ENCODE measurements around the gene TCN1. TPM values are rescaled to one million over a fixed set of nuclear protein-coding genes. Genes with fewer than 3 reads are reported as not detected.

TCN1 gene
- total and polyA plus RNA-seq, 2 of the 8 experiments (the other 6 are each of a cell fraction or from before 2014, with no cell fraction given), result not detected

- H3K9me3 ChIP-seq (ENCODE audit: insufficient read depth in 2 of 2, low read depth in 1 of 2, low read length in 1 of 2), result no peaks in the 10 kb centered on the region
- no peaks in the 10 kb centered on the region for H3K23me2 ChIP-seq (ENCODE audit: low read depth, low read length)
- H2BK5ac ChIP-seq (ENCODE audit: low read depth, low read length), result no peak overlapping the region
- H2BK12ac ChIP-seq (ENCODE audit: low read depth, low read length), result peak overlapping the region; percentile 69
- POLR2A ChIA-PET (ENCODE audit: partially characterized antibody), result no interaction called here
- DNase-seq (ENCODE audit: low read depth in 1 of 2, low spot score in 2 of 2) (no peak), FAIRE-seq (peak; percentile 62)
- peak overlapping the region; percentile 27; the same call in 1 of the 2 replicates for H2AFZ ChIP-seq (ENCODE audit: low read length)
- no peak overlapping the region for H3K18ac ChIP-seq (ENCODE audit: extremely low read depth, low read length)
- CTCF ChIA-PET (ENCODE audit: partially characterized antibody), result interaction anchor here (0.6 to 1.0 kb wide), 2 partner anchors 9 to 280 kb away, joined by 3 read pairs; no protein-coding TSS in a partner anchor
- no peak overlapping the region for H3K4me3 ChIP-seq (ENCODE audit: extremely low read depth in 1 of 4, insufficient read depth in 2 of 4, low read depth in 3 of 4, low read length in 4 of 4)
- no peak overlapping the region for H3K4me2 ChIP-seq (ENCODE audit: insufficient read depth in 1 of 2, low read depth in 2 of 2, low read length in 2 of 2)
- no peak overlapping the region for H3K4ac ChIP-seq (replicated peaks; ENCODE audit: insufficient read length, low read depth, low read length)
- no peak overlapping the region for H3K9ac ChIP-seq (replicated peaks in 1 of 4; ENCODE audit: extremely low read depth in 1 of 4, low read depth in 3 of 4, low read length in 3 of 4)
- H2BK120ac ChIP-seq (replicated peaks; ENCODE audit: low read depth, low read length), result no peak overlapping the region
- no peaks in the 10 kb centered on the region for H3K79me2 ChIP-seq (ENCODE audit: control insufficient read depth in 1 of 2, insufficient read depth in 2 of 2, low read length in 2 of 2)
- no peak overlapping the region; the same call in 1 of the 2 replicates for H3K27ac ChIP-seq (ENCODE audit: low read depth, low read length)
- no peak overlapping the region for H2AK5ac ChIP-seq (ENCODE audit: low read depth, low read length)
- H4K8ac ChIP-seq (ENCODE audit: extremely low read depth, insufficient read depth, low read length), result no peak overlapping the region
- H4K5ac ChIP-seq (ENCODE audit: insufficient read length, low read depth, low read length), result no peak overlapping the region
- H3K23ac ChIP-seq (ENCODE audit: insufficient read length), result no peak overlapping the region
- H4K20me1 ChIP-seq (replicated peaks in 1 of 2; ENCODE audit: control insufficient read depth in 1 of 2, insufficient read depth in 2 of 2, low read length in 2 of 2), result no peaks in the 10 kb centered on the region
- WGBS, 2 experiments (ENCODE audit: extremely low coverage in 1 of 2, insufficient coverage in 1 of 2, insufficient read length in 1 of 2, insufficient replicate concordance in 2 of 2, low coverage in 1 of 2, low lambda C conversion rate in 2 of 2, missing lambda C conversion rate in 1 of 2), result 85% methylated on average over 10 of the region's 10 CpGs; no CpG with 5 or more reads in 1 of the 2 experiments
- no peak overlapping the region for H3K14ac ChIP-seq (ENCODE audit: insufficient read length)
- H3K27me3 ChIP-seq (replicated peaks in 1 of 4; ENCODE audit: control insufficient read depth in 3 of 4, extremely low read depth in 1 of 4, insufficient read depth in 3 of 4, low read length in 3 of 4), result no peaks in the 10 kb centered on the region
- no peak overlapping the region for H3K56ac ChIP-seq (replicated peaks; ENCODE audit: insufficient read length, low read depth, low read length)
- no peak overlapping the region; the same call in 1 of the 2 replicates for H2BK15ac ChIP-seq (ENCODE audit: low read length)
- peaks cover 0 to 8% (median 3%) of the 10 kb centered on the region in 4 experiments; a peak in 4 of 7 replicates for H3K4me1 ChIP-seq (replicated peaks in 1 of 4; ENCODE audit: control insufficient read depth in 3 of 4, insufficient read depth in 4 of 4, low read length in 3 of 4)
- TF ChIP-seq TEAD4 (IDR thresholded peaks at IDR 0.05; ENCODE audit: low read depth, low read length), result 0 out of 2 replicates have a peak, but pooled peaks have one; percentile 33
- no peak for TF ChIP-seq PHF8 (conservative IDR thresholded peaks at IDR 0.05; ENCODE audit: low read depth, low read length)
- H4K91ac ChIP-seq (replicated peaks; ENCODE audit: insufficient read length, low read length), result no peak overlapping the region
- no peaks in the 10 kb centered on the region for H3K36me3 ChIP-seq (ENCODE audit: control insufficient read depth in 2 of 4, insufficient read depth in 4 of 4, low read length in 3 of 4)
- H2BK20ac ChIP-seq (ENCODE audit: low read length), result no peak overlapping the region; the same call in 1 of the 2 replicates
- no peaks in the 10 kb centered on the region for H3K79me1 ChIP-seq (ENCODE audit: low read depth, low read length)
Observed at GRCh38 chr11:59857439-59858434, 8.6 kb downstream of the TCN1 start.

Data from H1 (cell line).